ENCODE data around the gene GMPPA. TPM values are rescaled to one million over a fixed set of nuclear protein-coding genes. Genes with fewer than 3 reads are reported as not detected.
A peak's percentile ranks its signal among the peaks of the same experiment; 100 is the strongest.

Gene GMPPA
- total RNA-seq, 1 donor from 2014 or later = 52.9 TPM

GRCh38 chr2:219506802-219507526 is 8.3 kb downstream of the GMPPA start:
- H3K27ac Mint-ChIP-seq = no peak overlapping the region
- H3K36me3 Mint-ChIP-seq (ENCODE audit: low read depth) = peaks cover 28% of the 10 kb centered on the region
- no peaks in the 10 kb centered on the region for H3K9me3 Mint-ChIP-seq
- H3K4me3 Mint-ChIP-seq (ENCODE audit: low read depth) = no peak overlapping the region
- DNase-seq (ENCODE audit: low spot score) = no peak
- H3K4me1 Mint-ChIP-seq (ENCODE audit: low read depth) = peaks cover 6% of the 10 kb centered on the region
- H3K27me3 Mint-ChIP-seq (ENCODE audit: low read depth) = peaks cover 24% of the 10 kb centered on the region
- intact Hi-C loops (cut with micrococcal nuclease) = no loop called here

- Mint-ChIP-seq H3K27me3 (ENCODE audit: low read depth) (peaks cover 30% of the 10 kb centered on the region), H3K27ac (no peak overlapping the region), H3K36me3 (ENCODE audit: low read depth) (peaks cover 28% of the 10 kb centered on the region), H3K4me3 (ENCODE audit: low read depth) (no peak overlapping the region), H3K9me3 (no peaks in the 10 kb centered on the region), H3K4me1 (ENCODE audit: low read depth) (peaks cover 6% of the 10 kb centered on the region)
- intact Hi-C loops (cut with micrococcal nuclease) = no loop called here
- no peak for DNase-seq (ENCODE audit: low spot score)
Observed at GRCh38 chr2:219507581-219508443, 9.1 kb downstream of the GMPPA start.

GRCh38 chr2:219508444-219508734 is 9.7 kb downstream of the GMPPA start:
- H3K27me3 Mint-ChIP-seq (ENCODE audit: low read depth) = peaks cover 35% of the 10 kb centered on the region
- peaks cover 6% of the 10 kb centered on the region for H3K4me1 Mint-ChIP-seq (ENCODE audit: low read depth)
- peaks cover 27% of the 10 kb centered on the region for H3K36me3 Mint-ChIP-seq (ENCODE audit: low read depth)
- no peak for DNase-seq (ENCODE audit: low spot score)
- H3K27ac Mint-ChIP-seq = no peak overlapping the region
- intact Hi-C loops (cut with micrococcal nuclease) = no loop called here
- no peak overlapping the region for H3K4me3 Mint-ChIP-seq (ENCODE audit: low read depth)
- H3K9me3 Mint-ChIP-seq = no peaks in the 10 kb centered on the region

- H3K4me1 Mint-ChIP-seq (ENCODE audit: low read depth) = peaks cover 6% of the 10 kb centered on the region
- no peak overlapping the region for H3K4me3 Mint-ChIP-seq (ENCODE audit: low read depth)
- H3K36me3 Mint-ChIP-seq (ENCODE audit: low read depth) = peaks cover 20% of the 10 kb centered on the region
- H3K27ac Mint-ChIP-seq = no peak overlapping the region
- no peak for DNase-seq (ENCODE audit: low spot score)
- peaks cover 42% of the 10 kb centered on the region for H3K27me3 Mint-ChIP-seq (ENCODE audit: low read depth)
- intact Hi-C loops (cut with micrococcal nuclease) = loop anchor here (1.0 kb wide), 1 partner anchor 21 kb away; no protein-coding TSS in a partner anchor
- H3K9me3 Mint-ChIP-seq = no peaks in the 10 kb centered on the region
Observed at GRCh38 chr2:219508971-219509779, 10.5 kb downstream of the GMPPA start.

- no peak overlapping the region for H3K4me3 Mint-ChIP-seq (ENCODE audit: low read depth)
- intact Hi-C loops (cut with micrococcal nuclease) = loop anchor here (1.0 kb wide), 1 partner anchor 20 kb away; no protein-coding TSS in a partner anchor
- no peaks in the 10 kb centered on the region for H3K9me3 Mint-ChIP-seq
- peaks cover 44% of the 10 kb centered on the region for H3K27me3 Mint-ChIP-seq (ENCODE audit: low read depth)
- H3K36me3 Mint-ChIP-seq (ENCODE audit: low read depth) = peaks cover 12% of the 10 kb centered on the region
- peak; percentile 25 for DNase-seq (ENCODE audit: low spot score)
- H3K27ac Mint-ChIP-seq = no peak overlapping the region
- peaks cover 6% of the 10 kb centered on the region for H3K4me1 Mint-ChIP-seq (ENCODE audit: low read depth)
Observed at GRCh38 chr2:219509780-219510511, 11.3 kb downstream of the GMPPA start.

- Mint-ChIP-seq H3K9me3 (no peaks in the 10 kb centered on the region), H3K4me3 (ENCODE audit: low read depth) (no peak overlapping the region), H3K27ac (no peak overlapping the region)
Observed at GRCh38 chr2:219510512-219511135, 11.9 kb downstream of the GMPPA start.

GRCh38 chr2:219511547-219512325 is 13.0 kb downstream of the GMPPA start:
- H3K27me3 Mint-ChIP-seq (ENCODE audit: low read depth) = peaks cover 58% of the 10 kb centered on the region
- intact Hi-C loops (cut with micrococcal nuclease) = no loop called here
- H3K4me1 Mint-ChIP-seq (ENCODE audit: low read depth) = peaks cover 6% of the 10 kb centered on the region
- no peaks in the 10 kb centered on the region for H3K36me3 Mint-ChIP-seq (ENCODE audit: low read depth)
- no peak for DNase-seq (ENCODE audit: low spot score)
- H3K27ac Mint-ChIP-seq = no peak overlapping the region
- H3K9me3 Mint-ChIP-seq = no peaks in the 10 kb centered on the region
- no peak overlapping the region for H3K4me3 Mint-ChIP-seq (ENCODE audit: low read depth)

More at GRCh38 chr2:219510512-219511135, 11.9 kb downstream of the GMPPA start:
- DNase-seq (ENCODE audit: low spot score) = no peak
- H3K4me1 Mint-ChIP-seq (ENCODE audit: low read depth) = peaks cover 6% of the 10 kb centered on the region
- H3K36me3 Mint-ChIP-seq (ENCODE audit: low read depth) = peaks cover 5% of the 10 kb centered on the region
- peaks cover 48% of the 10 kb centered on the region for H3K27me3 Mint-ChIP-seq (ENCODE audit: low read depth)
- intact Hi-C loops (cut with micrococcal nuclease) = no loop called here

GRCh38 chr2:219512524-219513216 is 14.0 kb downstream of the GMPPA start:
- Mint-ChIP-seq H3K27me3 (ENCODE audit: low read depth) (peaks cover 66% of the 10 kb centered on the region), H3K4me1 (ENCODE audit: low read depth) (peaks cover 6% of the 10 kb centered on the region), H3K9me3 (no peaks in the 10 kb centered on the region), H3K4me3 (ENCODE audit: low read depth) (no peak overlapping the region), H3K36me3 (ENCODE audit: low read depth) (no peaks in the 10 kb centered on the region), H3K27ac (no peak overlapping the region)
- no peak for DNase-seq (ENCODE audit: low spot score)
- intact Hi-C loops (cut with micrococcal nuclease) = no loop called here

GRCh38 chr2:219513787-219514186 is 15.1 kb downstream of the GMPPA start:
- H3K9me3 Mint-ChIP-seq = no peaks in the 10 kb centered on the region
- no peak for DNase-seq (ENCODE audit: low spot score)
- H3K27ac Mint-ChIP-seq = no peak overlapping the region
- H3K4me1 Mint-ChIP-seq (ENCODE audit: low read depth) = peaks cover 6% of the 10 kb centered on the region
- no peak overlapping the region for H3K4me3 Mint-ChIP-seq (ENCODE audit: low read depth)
- H3K27me3 Mint-ChIP-seq (ENCODE audit: low read depth) = peaks cover 72% of the 10 kb centered on the region
- no peaks in the 10 kb centered on the region for H3K36me3 Mint-ChIP-seq (ENCODE audit: low read depth)
- intact Hi-C loops (cut with micrococcal nuclease) = no loop called here

GRCh38 chr2:219514196-219514761 is 15.6 kb downstream of the GMPPA start, which contains the start of gene ASIC4:
Gene ASIC4 (plus strand): TSS chr2:219514482. CDS start chr2:219514725, 243 bp downstream.
- no peak within 1 kb of the TSS for H3K27ac Mint-ChIP-seq
- no peak within 1 kb of the TSS for H3K4me3 Mint-ChIP-seq (ENCODE audit: low read depth)
- DNase-seq (ENCODE audit: low spot score) = no peak
- intact Hi-C loops (cut with micrococcal nuclease) = no loop called here
- H3K27me3 Mint-ChIP-seq (ENCODE audit: low read depth) = peaks cover 74% of the 10 kb centered on the region
- H3K9me3 Mint-ChIP-seq = no peaks in the 10 kb centered on the region
- peaks cover 6% of the 10 kb centered on the region for H3K4me1 Mint-ChIP-seq (ENCODE audit: low read depth)
- no peaks in the 10 kb centered on the region for H3K36me3 Mint-ChIP-seq (ENCODE audit: low read depth)

GRCh38 chr2:219514836-219515235 is 16.1 kb downstream of the GMPPA start:
- DNase-seq (ENCODE audit: low spot score) = no peak
- Mint-ChIP-seq H3K9me3 (no peaks in the 10 kb centered on the region), H3K4me3 (ENCODE audit: low read depth) (no peak overlapping the region), H3K4me1 (ENCODE audit: low read depth) (peaks cover 5% of the 10 kb centered on the region), H3K36me3 (ENCODE audit: low read depth) (no peaks in the 10 kb centered on the region), H3K27me3 (ENCODE audit: low read depth) (peaks cover 72% of the 10 kb centered on the region), H3K27ac (no peak overlapping the region)
- intact Hi-C loops (cut with micrococcal nuclease) = no loop called here
